Mesenchymal stem cell (in vitro differentiated cells and primary cell): ENCODE data around the gene SYNPR.

ENCODE experiments used
- DNase-seq: peaks from one replicate; pipeline ENCODE4 v3.0.0-alpha.2; 2013
- H2AFZ ChIP-seq: one replicate; pipeline ENCODE4 v1.6.1; 2013; ENCODE audit warnings: low read depth, mild to moderate bottlenecking, control low read depth, inconsistent platforms, low read length, moderate library complexity
- H2AK5ac ChIP-seq: 2 replicates; pipeline ENCODE4 v1.6.1; 2013; ENCODE audit warnings: low read length, moderate library complexity, mild to moderate bottlenecking, inconsistent platforms; ENCODE audit not compliant: severe bottlenecking
- H2BK120ac ChIP-seq: one replicate; pipeline ENCODE4 v1.6.1; 2013; ENCODE audit warnings: low read depth, mild to moderate bottlenecking, inconsistent platforms, low read length, moderate library complexity
- H2BK12ac ChIP-seq, 2 experiments: one replicate each; pipeline ENCODE4 v1.6.1; 2013; ENCODE audit warnings: inconsistent platforms in 2 of 2, low read length in 2 of 2, mild to moderate bottlenecking in 2 of 2, moderate library complexity in 2 of 2, control low read depth in 1 of 2
- H2BK15ac ChIP-seq: one replicate; pipeline ENCODE4 v1.6.1; 2013; ENCODE audit warnings: mild to moderate bottlenecking, low read depth, inconsistent platforms; ENCODE audit not compliant: poor library complexity, severe bottlenecking
- H2BK5ac ChIP-seq: 2 replicates; pipeline ENCODE4 v1.6.1; 2013; ENCODE audit warnings: low read depth, mild to moderate bottlenecking, low read length, control low read depth, inconsistent platforms; ENCODE audit not compliant: poor library complexity, severe bottlenecking
- H3K14ac ChIP-seq, 2 experiments: one replicate each; pipeline ENCODE4 v1.6.1; 2013; ENCODE audit warnings: inconsistent platforms in 2 of 2, low read length in 2 of 2, control low read depth in 1 of 2, mild to moderate bottlenecking in 1 of 2, moderate library complexity in 1 of 2
- H3K18ac ChIP-seq, 2 experiments: one replicate each; pipeline ENCODE4 v1.6.1; 2013; ENCODE audit warnings: inconsistent platforms in 2 of 2, low read length in 2 of 2, control low read depth in 1 of 2, low read depth in 1 of 2, mild to moderate bottlenecking in 1 of 2
- H3K23ac ChIP-seq, 2 experiments: one replicate each; pipeline ENCODE4 v1.6.1; 2013; ENCODE audit warnings: inconsistent platforms in 2 of 2, low read length in 2 of 2, mild to moderate bottlenecking in 2 of 2, moderate library complexity in 2 of 2, control low read depth in 1 of 2
- H3K27ac ChIP-seq: 2 replicates; pipeline ENCODE4 v1.5.1; 2013; ENCODE audit warnings: mild to moderate bottlenecking, moderate library complexity, low read length, control low read depth, inconsistent platforms; ENCODE audit not compliant: poor library complexity, severe bottlenecking
- H3K27me3 ChIP-seq, 2 experiments: 2 replicates each; pipeline versions ENCODE4 v1.6.1 to v1.7.0; 2013; ENCODE audit warnings: low read length in 2 of 2, mild to moderate bottlenecking in 2 of 2, moderate library complexity in 2 of 2, control low read depth in 1 of 2, inconsistent platforms in 1 of 2; ENCODE audit not compliant: control insufficient read depth in 1 of 2, insufficient read depth in 1 of 2
- H3K36me3 ChIP-seq, 2 experiments: 2 replicates each; pipeline versions ENCODE4 v1.6.1 to v1.7.0; 2013; ENCODE audit warnings: low read length in 2 of 2, control low read depth in 1 of 2, inconsistent platforms in 1 of 2, low read depth in 1 of 2, mild to moderate bottlenecking in 1 of 2; ENCODE audit not compliant: insufficient read depth in 2 of 2, control insufficient read depth in 1 of 2
- H3K4ac ChIP-seq, 2 experiments: one replicate each; pipeline ENCODE4 v1.6.1; 2013; ENCODE audit warnings: inconsistent platforms in 2 of 2, low read length in 2 of 2, mild to moderate bottlenecking in 2 of 2, moderate library complexity in 2 of 2, control low read depth in 1 of 2, low read depth in 1 of 2
- H3K4me1 ChIP-seq: 2 replicates; pipeline ENCODE4 v1.6.1; 2013; ENCODE audit warnings: low read depth, low read length, control low read depth; ENCODE audit not compliant: control insufficient read depth, insufficient read depth
- H3K4me2 ChIP-seq: 2 replicates; pipeline ENCODE4 v1.6.1; 2013; ENCODE audit warnings: low read length, mild to moderate bottlenecking, inconsistent platforms; ENCODE audit not compliant: poor library complexity, severe bottlenecking
- H3K4me3 ChIP-seq, 2 experiments: 2 replicates each; pipeline versions ENCODE4 v1.5.1 to v1.7.0; 2013; ENCODE audit warnings: low read length in 2 of 2, mild to moderate bottlenecking in 2 of 2, control low read depth in 1 of 2, low read depth in 1 of 2; ENCODE audit not compliant: insufficient read depth in 1 of 2
- H3K79me1 ChIP-seq: replicated peaks from 2 replicates; pipeline ENCODE4 v1.6.1; 2013; ENCODE audit warnings: mild to moderate bottlenecking, control low read depth, low read length, inconsistent platforms; ENCODE audit not compliant: poor library complexity, severe bottlenecking
- H3K9ac ChIP-seq: 2 replicates; pipeline ENCODE4 v1.7.0; 2013; ENCODE audit warnings: mild to moderate bottlenecking, low read length, moderate library complexity
- H3K9me3 ChIP-seq: 2 replicates; pipeline ENCODE4 v1.7.0; 2013; ENCODE audit warnings: mild to moderate bottlenecking, low read length; ENCODE audit not compliant: control insufficient read depth
- H4K8ac ChIP-seq: one replicate; pipeline ENCODE4 v1.6.1; 2013; ENCODE audit warnings: inconsistent platforms, mild to moderate bottlenecking, low read length, moderate library complexity
- H4K91ac ChIP-seq: one replicate; pipeline ENCODE4 v1.6.1; 2013; ENCODE audit warnings: mild to moderate bottlenecking, low read length, inconsistent platforms
- WGBS: methylation state at CpG from one replicate; pipeline ENCODE4 v1.1.7; 2013; ENCODE audit warnings: mixed read lengths; 5-methylcytosine and 5-hydroxymethylcytosine counted together

Gene SYNPR

DNA sequence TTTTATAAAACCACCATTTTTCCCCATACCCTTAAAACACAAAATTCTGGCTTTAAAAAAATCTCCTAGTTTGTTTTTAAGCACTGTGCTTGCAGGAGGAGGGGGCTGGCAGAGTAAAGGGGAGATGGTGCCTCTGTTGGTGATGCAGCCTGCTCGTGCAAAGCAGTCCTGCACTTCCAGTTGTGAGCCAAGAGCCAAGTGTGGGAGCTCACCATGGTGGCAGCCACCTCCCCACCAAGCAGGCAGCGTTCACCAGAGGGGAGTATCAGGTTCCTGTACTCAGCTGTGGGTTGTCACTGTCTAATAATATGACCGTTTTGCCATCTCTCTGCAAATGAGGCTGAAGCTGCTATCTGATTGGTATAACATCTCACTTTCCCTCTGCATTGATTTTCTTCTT lies 164.8 kb downstream of the SYNPR start:
- Histone ChIP-seq H3K4me1 (no peaks in the 10 kb centered on the region), H3K27me3 (peaks cover 0 to 3% of the 10 kb centered on the region in 2 experiments), H2BK5ac (no peak overlapping the region), H2BK120ac (no peak overlapping the region), H3K4ac (no peak overlapping the region), H3K36me3 (no peaks in the 10 kb centered on the region), H2AFZ (no peak overlapping the region), H3K18ac (no peak overlapping the region), H3K79me1 (no peaks in the 10 kb centered on the region), H4K8ac (no peak overlapping the region), H3K9ac (no peak overlapping the region), H3K4me2 (no peak overlapping the region), H3K9me3 (no peaks in the 10 kb centered on the region), H3K27ac (no peak overlapping the region), H2BK15ac (no peak overlapping the region), H4K91ac (no peak overlapping the region), H3K23ac (no peak overlapping the region), H2AK5ac (no peak overlapping the region), H2BK12ac (no peak overlapping the region), H3K4me3 (no peak overlapping the region), H3K14ac (no peak overlapping the region)
- WGBS, result 24% methylated on average over 3 of the region's 3 CpGs
- no peak for DNase-seq

GRCh38 chr3:63450023-63450422 lies 171.9 kb downstream of the SYNPR start:
- Histone ChIP-seq H3K4me2 (no peak overlapping the region), H3K4me3 (no peak overlapping the region), H2BK5ac (no peak overlapping the region), H3K23ac (no peak overlapping the region), H3K4me1 (no peaks in the 10 kb centered on the region), H3K9ac (no peak overlapping the region), H4K91ac (no peak overlapping the region), H3K9me3 (no peaks in the 10 kb centered on the region), H3K27ac (no peak overlapping the region), H3K18ac (no peak overlapping the region), H2BK15ac (no peak overlapping the region), H2AK5ac (no peak overlapping the region), H3K4ac (no peak overlapping the region), H3K36me3 (no peaks in the 10 kb centered on the region), H4K8ac (no peak overlapping the region), H2BK120ac (no peak overlapping the region), H3K79me1 (no peaks in the 10 kb centered on the region), H3K14ac (no peak overlapping the region), H2BK12ac (no peak overlapping the region), H2AFZ (no peak overlapping the region), H3K27me3 (no peaks in the 10 kb centered on the region)
- no peak for DNase-seq
- 59% methylated on average over 2 of the region's 3 CpGs for WGBS

DNA sequence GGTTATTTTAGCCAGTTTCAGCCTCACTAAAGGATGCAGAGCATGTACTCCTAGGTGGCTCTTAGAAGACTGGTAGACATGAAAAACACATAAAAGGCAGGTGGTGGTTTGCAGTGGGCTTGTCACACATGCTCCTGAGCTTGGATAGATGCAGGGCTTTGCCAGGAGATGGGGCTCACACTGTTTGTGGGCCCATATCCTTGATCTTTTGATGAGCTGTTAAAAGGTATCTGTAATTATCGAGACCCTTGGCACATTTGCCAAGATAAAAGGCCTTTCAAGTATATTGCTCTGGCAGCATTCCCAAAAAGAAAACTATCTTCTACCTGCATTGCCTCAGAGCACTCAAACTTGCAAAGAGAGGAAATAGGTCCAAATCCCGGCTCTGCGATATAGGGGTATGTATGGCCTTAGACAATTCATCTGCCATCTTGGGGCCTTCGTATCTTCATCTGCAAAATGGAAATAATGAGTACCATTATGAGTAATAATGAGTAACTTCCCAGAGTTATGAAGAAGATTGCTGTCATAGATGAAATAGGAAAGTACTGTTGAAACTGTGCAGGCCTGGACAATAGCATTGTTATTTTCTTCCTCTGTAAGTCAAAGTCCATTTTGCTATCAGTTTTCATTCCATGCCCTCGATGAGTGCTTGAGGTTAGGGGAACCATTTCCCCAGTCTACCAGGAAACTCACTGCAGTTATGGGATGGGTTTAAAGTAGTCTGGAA lies 172.7 kb downstream of the SYNPR start:
- H3K9me3 ChIP-seq, result no peaks in the 10 kb centered on the region
- no peak overlapping the region for H2AFZ ChIP-seq
- H2BK12ac ChIP-seq, result no peak overlapping the region
- no peak overlapping the region for H2BK5ac ChIP-seq
- no peak overlapping the region for H4K91ac ChIP-seq
- H3K14ac ChIP-seq, result no peak overlapping the region
- no peaks in the 10 kb centered on the region for H3K79me1 ChIP-seq
- H2BK120ac ChIP-seq, result no peak overlapping the region
- no peak overlapping the region for H3K9ac ChIP-seq
- H3K36me3 ChIP-seq, result no peaks in the 10 kb centered on the region
- no peak overlapping the region for H3K27ac ChIP-seq
- H3K18ac ChIP-seq, result no peak overlapping the region
- H3K4ac ChIP-seq, result no peak overlapping the region
- no peaks in the 10 kb centered on the region for H3K27me3 ChIP-seq
- no peak overlapping the region for H4K8ac ChIP-seq
- no peak overlapping the region for H3K4me2 ChIP-seq
- WGBS, result 83% methylated on average over 4 of the region's 5 CpGs
- H3K4me1 ChIP-seq, result no peaks in the 10 kb centered on the region
- H3K4me3 ChIP-seq, result no peak overlapping the region
- H2BK15ac ChIP-seq, result no peak overlapping the region
- H3K23ac ChIP-seq, result no peak overlapping the region
- DNase-seq, result no peak
- H2AK5ac ChIP-seq, result no peak overlapping the region

GRCh38 chr3:63456901-63457300 lies 178.8 kb downstream of the SYNPR start:
- DNase-seq, result no peak
- Histone ChIP-seq H2AK5ac (no peak overlapping the region), H2BK12ac (no peak overlapping the region), H3K4ac (no peak overlapping the region), H3K23ac (no peak overlapping the region), H3K4me3 (no peak overlapping the region), H3K18ac (no peak overlapping the region), H3K4me1 (no peaks in the 10 kb centered on the region), H4K8ac (no peak overlapping the region), H2BK120ac (no peak overlapping the region), H3K9ac (no peak overlapping the region), H3K79me1 (no peaks in the 10 kb centered on the region), H4K91ac (no peak overlapping the region), H2AFZ (no peak overlapping the region), H3K36me3 (no peaks in the 10 kb centered on the region), H2BK5ac (no peak overlapping the region), H2BK15ac (no peak overlapping the region), H3K4me2 (no peak overlapping the region), H3K14ac (no peak overlapping the region), H3K27me3 (no peaks in the 10 kb centered on the region), H3K27ac (no peak overlapping the region), H3K9me3 (no peaks in the 10 kb centered on the region)
- 54% methylated on average over 6 of the region's 6 CpGs for WGBS
